ENCODE results near the gene PRPS1L1.

The PRPS1L1 gene

DNA sequence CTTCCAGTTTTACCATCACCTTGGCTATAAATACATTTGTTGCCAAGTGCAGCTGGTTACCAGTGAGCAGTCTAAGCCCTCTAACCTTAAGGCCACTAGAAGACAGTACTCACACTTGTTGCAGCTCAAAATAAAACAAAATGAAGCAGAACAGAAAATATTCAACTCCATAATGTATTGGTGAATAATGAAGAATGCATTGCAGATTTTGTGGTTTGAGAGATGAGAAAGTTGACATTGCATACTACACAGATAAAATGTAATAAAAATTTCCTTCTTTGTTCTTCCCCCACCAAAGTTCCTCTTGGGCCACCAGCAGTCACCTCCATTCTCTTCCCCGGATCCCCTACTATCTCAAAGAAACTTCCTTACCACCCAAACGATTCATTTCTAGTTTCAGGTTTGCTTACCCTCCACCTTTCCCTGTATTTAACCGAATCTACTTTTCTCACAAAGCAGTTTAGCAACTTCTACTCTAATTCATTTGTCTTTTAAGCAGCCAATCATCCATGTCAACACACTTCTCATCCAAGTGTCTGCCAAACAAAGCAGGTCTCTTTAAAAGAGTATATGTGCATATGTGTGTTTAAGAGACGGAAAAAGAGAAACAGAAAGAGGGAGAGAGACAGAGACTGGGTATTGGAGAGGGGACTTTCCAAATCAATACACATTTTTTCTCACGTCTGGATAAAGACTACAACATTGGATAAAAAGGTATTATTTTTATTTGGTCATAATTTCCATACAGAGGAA lies 35.7 kb upstream of the PRPS1L1 start:
- peak overlapping the region; percentile 24; the same call in 1 of the 2 replicates for H2AFZ ChIP-seq (ENCODE audit: low read length)
- no peaks in the 10 kb centered on the region for H3K9me3 ChIP-seq (replicated peaks; ENCODE audit: insufficient read depth, low read length)
- no peak for DNase-seq
- H3F3A ChIP-seq (ENCODE audit: insufficient read depth, low read length): no peaks in the 10 kb centered on the region
- no peak overlapping the region for H3K4me2 ChIP-seq (ENCODE audit: low read depth, low read length)
- H3K9ac ChIP-seq (ENCODE audit: low read length): no peak overlapping the region
- H3K4me1 ChIP-seq (ENCODE audit: low read length): no peaks in the 10 kb centered on the region
- no peak overlapping the region for H3K4me3 ChIP-seq (ENCODE audit: low read length)
- no peaks in the 10 kb centered on the region for H3K27me3 ChIP-seq (replicated peaks; ENCODE audit: insufficient read depth, low read length)
- H3K79me2 ChIP-seq (ENCODE audit: low read length): no peaks in the 10 kb centered on the region
- H3K27ac ChIP-seq (ENCODE audit: low read length): no peak overlapping the region
- no peaks in the 10 kb centered on the region for H3K36me3 ChIP-seq (replicated peaks; ENCODE audit: insufficient read depth, low read length)
- no peak for TF ChIP-seq EZH2phosphoT487 (IDR thresholded peaks at IDR 0.05; ENCODE audit: low read length)
- TF ChIP-seq, protein P1, sequence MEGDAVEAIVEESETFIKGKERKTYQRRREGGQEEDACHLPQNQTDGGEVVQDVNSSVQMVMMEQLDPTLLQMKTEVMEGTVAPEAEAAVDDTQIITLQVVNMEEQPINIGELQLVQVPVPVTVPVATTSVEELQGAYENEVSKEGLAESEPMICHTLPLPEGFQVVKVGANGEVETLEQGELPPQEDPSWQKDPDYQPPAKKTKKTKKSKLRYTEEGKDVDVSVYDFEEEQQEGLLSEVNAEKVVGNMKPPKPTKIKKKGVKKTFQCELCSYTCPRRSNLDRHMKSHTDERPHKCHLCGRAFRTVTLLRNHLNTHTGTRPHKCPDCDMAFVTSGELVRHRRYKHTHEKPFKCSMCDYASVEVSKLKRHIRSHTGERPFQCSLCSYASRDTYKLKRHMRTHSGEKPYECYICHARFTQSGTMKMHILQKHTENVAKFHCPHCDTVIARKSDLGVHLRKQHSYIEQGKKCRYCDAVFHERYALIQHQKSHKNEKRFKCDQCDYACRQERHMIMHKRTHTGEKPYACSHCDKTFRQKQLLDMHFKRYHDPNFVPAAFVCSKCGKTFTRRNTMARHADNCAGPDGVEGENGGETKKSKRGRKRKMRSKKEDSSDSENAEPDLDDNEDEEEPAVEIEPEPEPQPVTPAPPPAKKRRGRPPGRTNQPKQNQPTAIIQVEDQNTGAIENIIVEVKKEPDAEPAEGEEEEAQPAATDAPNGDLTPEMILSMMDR (IDR thresholded peaks at IDR 0.05; ENCODE audit: low read length): no peak
- no peak for TF ChIP-seq EZH2 (optimal IDR thresholded peaks at IDR 0.05; ENCODE audit: low read depth, low read length)
- no peaks in the 10 kb centered on the region for H3K9me2 ChIP-seq (replicated peaks; ENCODE audit: insufficient read depth, low read length)
- no peaks in the 10 kb centered on the region for H4K20me1 ChIP-seq (ENCODE audit: insufficient read depth, low read length)

- TF ChIP-seq, protein P1 (IDR thresholded peaks at IDR 0.05; ENCODE audit: low read length): no peak
- TF ChIP-seq EZH2phosphoT487 (IDR thresholded peaks at IDR 0.05; ENCODE audit: low read length) (no peak), EZH2 (optimal IDR thresholded peaks at IDR 0.05; ENCODE audit: low read depth, low read length) (no peak)
- H3K27ac ChIP-seq (ENCODE audit: low read length): no peak overlapping the region
- H3K9me2 ChIP-seq (replicated peaks; ENCODE audit: insufficient read depth, low read length): no peaks in the 10 kb centered on the region
- H3K9me3 ChIP-seq (replicated peaks; ENCODE audit: insufficient read depth, low read length): no peaks in the 10 kb centered on the region
- no peaks in the 10 kb centered on the region for H3F3A ChIP-seq (ENCODE audit: insufficient read depth, low read length)
- H3K27me3 ChIP-seq (replicated peaks; ENCODE audit: insufficient read depth, low read length): no peaks in the 10 kb centered on the region
- H3K4me1 ChIP-seq (ENCODE audit: low read length): no peaks in the 10 kb centered on the region
- H2AFZ ChIP-seq (ENCODE audit: low read length): no peak overlapping the region
- no peaks in the 10 kb centered on the region for H3K36me3 ChIP-seq (replicated peaks; ENCODE audit: insufficient read depth, low read length)
- no peak overlapping the region for H3K4me3 ChIP-seq (ENCODE audit: low read length)
- H3K9ac ChIP-seq (ENCODE audit: low read length): no peak overlapping the region
- no peaks in the 10 kb centered on the region for H4K20me1 ChIP-seq (ENCODE audit: insufficient read depth, low read length)
- no peak overlapping the region for H3K4me2 ChIP-seq (ENCODE audit: low read depth, low read length)
- no peak for DNase-seq
- no peaks in the 10 kb centered on the region for H3K79me2 ChIP-seq (ENCODE audit: low read length)
These were observed 31.5 kb upstream of the PRPS1L1 start for GRCh38 chr7:18059171-18059570.

DNA sequence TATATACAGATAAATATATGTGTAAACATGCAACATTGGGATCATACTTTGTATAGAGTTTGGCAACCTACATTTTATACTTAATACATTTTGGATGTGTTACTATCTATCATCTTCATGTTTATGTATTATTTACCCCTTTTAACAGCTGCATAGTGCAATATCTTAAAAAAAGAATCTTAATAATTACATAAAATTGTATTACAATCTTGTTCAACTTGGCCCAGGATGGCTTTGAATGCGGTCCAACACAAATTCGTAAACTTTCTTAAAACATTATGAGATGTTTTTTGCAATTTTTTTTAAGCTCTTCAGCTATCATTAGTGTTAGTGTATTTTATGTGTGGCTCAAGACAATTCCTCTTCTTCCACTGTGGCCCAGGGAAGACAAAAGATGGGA lies 26.3 kb upstream of the PRPS1L1 start:
- no peak overlapping the region for H3K9ac ChIP-seq (ENCODE audit: low read length)
- no peaks in the 10 kb centered on the region for H3K9me3 ChIP-seq (replicated peaks; ENCODE audit: insufficient read depth, low read length)
- H3K4me3 ChIP-seq (ENCODE audit: low read length): no peak overlapping the region
- no peak overlapping the region for H2AFZ ChIP-seq (ENCODE audit: low read length)
- no peak overlapping the region for H3K4me2 ChIP-seq (ENCODE audit: low read depth, low read length)
- no peaks in the 10 kb centered on the region for H4K20me1 ChIP-seq (ENCODE audit: insufficient read depth, low read length)
- no peaks in the 10 kb centered on the region for H3K36me3 ChIP-seq (replicated peaks; ENCODE audit: insufficient read depth, low read length)
- no peak for TF ChIP-seq EZH2phosphoT487 (IDR thresholded peaks at IDR 0.05; ENCODE audit: low read length)
- no peak for TF ChIP-seq EZH2 (optimal IDR thresholded peaks at IDR 0.05; ENCODE audit: low read depth, low read length)
- TF ChIP-seq, protein P1 (IDR thresholded peaks at IDR 0.05; ENCODE audit: low read length): no peak
- H3K9me2 ChIP-seq (replicated peaks; ENCODE audit: insufficient read depth, low read length): no peaks in the 10 kb centered on the region
- no peaks in the 10 kb centered on the region for H3K27me3 ChIP-seq (replicated peaks; ENCODE audit: insufficient read depth, low read length)
- H3K4me1 ChIP-seq (ENCODE audit: low read length): no peaks in the 10 kb centered on the region
- H3K79me2 ChIP-seq (ENCODE audit: low read length): no peaks in the 10 kb centered on the region
- H3F3A ChIP-seq (ENCODE audit: insufficient read depth, low read length): no peaks in the 10 kb centered on the region
- DNase-seq: no peak
- H3K27ac ChIP-seq (ENCODE audit: low read length): no peak overlapping the region

All from MM.1S (cell line).